ENCODE data around the gene PRMT7.

- no peak for TF ChIP-seq CTCF (IDR thresholded peaks at IDR 0.05)
- no peak for TF ChIP-seq POLR2A (IDR thresholded peaks at IDR 0.05)
Observed at GRCh38 chr16:68373528-68374245, 62.9 kb downstream of the PRMT7 start.
